ENCODE results near the gene HOXB13.

The HOXB13 gene

DNA sequence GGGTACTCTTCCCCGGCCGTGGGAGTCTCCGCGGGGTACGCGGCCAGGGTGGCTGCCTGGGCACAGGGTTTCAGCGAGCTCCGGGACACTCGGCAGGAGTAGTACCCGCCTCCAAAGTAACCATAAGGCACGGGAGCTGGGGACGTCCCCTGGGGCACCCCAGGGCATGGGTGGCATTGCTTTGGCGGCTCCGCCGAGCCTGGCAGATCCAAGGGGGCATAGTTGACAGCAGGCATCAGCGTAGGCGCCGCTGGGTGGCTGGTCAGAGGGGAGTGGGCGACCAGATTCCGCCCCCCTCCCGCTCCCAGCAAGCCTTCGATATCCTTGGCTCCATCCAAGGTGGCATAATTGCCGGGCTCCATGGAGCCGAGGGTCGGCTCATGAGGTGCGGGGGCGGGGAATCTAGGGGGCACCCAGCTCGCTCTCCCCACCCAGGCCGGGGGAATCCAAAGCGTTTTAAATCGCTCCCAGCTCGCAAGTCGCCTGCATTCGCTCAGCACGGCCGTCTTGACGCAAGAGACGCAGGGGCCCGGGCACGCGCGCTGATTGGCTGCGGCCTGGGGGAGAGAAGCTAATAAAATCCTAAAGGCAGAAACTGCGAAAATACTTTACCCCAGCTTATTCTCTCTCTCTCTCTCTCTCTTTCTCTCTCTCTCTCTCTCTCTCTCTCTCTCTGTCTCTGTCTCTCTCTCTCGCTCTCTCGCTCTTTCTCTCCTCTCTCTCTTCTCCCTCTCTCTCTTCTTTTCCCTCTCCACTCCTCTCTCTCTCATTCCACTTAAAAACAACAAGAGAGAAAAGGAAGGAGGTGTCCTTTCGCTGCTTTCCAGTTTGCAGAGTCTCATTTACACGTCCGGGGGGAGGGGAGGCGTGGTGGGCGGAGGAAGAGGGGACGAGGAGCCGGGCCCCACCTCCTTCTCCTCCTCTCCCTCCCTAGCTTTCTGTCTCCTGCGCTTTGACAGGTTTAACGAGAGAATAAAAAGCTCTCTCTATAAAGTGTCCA, at the start of gene HOXB13:
TSS of gene HOXB13 (minus strand) at position 519 of the 1,000 bp plus-strand sequence. CDS start at position 362, 157 bp downstream.
- in situ Hi-C loops (cut with HindIII; ENCODE audit: low sequenced_read_pairs): no loop called here
- H3K4me3 ChIP-seq (ENCODE audit: low read depth, low read length): no peak within 1 kb of the TSS
- TF ChIP-seq, protein P1, sequence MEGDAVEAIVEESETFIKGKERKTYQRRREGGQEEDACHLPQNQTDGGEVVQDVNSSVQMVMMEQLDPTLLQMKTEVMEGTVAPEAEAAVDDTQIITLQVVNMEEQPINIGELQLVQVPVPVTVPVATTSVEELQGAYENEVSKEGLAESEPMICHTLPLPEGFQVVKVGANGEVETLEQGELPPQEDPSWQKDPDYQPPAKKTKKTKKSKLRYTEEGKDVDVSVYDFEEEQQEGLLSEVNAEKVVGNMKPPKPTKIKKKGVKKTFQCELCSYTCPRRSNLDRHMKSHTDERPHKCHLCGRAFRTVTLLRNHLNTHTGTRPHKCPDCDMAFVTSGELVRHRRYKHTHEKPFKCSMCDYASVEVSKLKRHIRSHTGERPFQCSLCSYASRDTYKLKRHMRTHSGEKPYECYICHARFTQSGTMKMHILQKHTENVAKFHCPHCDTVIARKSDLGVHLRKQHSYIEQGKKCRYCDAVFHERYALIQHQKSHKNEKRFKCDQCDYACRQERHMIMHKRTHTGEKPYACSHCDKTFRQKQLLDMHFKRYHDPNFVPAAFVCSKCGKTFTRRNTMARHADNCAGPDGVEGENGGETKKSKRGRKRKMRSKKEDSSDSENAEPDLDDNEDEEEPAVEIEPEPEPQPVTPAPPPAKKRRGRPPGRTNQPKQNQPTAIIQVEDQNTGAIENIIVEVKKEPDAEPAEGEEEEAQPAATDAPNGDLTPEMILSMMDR (IDR thresholded peaks at IDR 0.05; ENCODE audit: low read depth, low read length, missing control alignments): no peak
- no peak for DNase-seq (ENCODE audit: low read depth)

DNA sequence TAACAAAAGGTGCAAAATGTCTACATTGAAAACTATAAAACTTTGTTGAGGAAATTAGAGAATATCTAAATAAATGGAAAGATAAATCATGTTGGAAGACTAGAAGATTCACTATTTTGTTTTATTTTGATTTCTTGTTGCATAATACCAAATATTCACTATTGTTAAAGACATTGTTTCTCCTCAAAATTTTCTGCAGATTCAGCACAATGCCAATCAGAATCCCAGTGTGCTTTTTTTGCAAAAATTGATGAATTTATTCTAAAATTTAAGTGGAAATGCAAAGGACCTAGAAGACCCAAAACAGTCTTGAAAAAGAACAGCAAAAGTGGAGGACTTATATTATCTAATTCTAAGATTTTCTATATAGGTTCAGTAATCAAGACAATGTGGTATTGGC, 48.1 kb upstream of the HOXB13 start:
- TF ChIP-seq, protein P1 (IDR thresholded peaks at IDR 0.05; ENCODE audit: low read depth, low read length, missing control alignments): no peak

DNA sequence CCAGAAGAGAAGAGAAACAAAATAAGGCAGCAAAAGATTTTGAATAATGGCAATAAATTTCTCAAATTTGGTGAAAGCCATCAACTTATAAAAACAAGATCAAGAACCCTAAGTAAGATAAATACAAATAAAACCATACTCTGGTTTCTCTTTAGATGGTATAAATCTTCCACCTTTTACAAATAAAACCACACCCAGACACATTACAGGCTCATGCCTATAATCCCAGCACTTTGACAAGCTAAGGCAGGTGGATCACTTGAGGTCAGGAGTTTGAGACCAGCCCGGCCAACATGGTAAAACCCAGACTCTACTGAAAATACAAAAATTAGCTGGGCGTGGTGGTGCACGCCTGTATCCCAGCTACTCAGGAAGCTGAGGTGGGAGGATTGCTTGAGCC, 44.7 kb upstream of the HOXB13 start:
- no peak for DNase-seq (ENCODE audit: low read depth)
- H3K4me3 ChIP-seq (ENCODE audit: low read depth, low read length): no peak overlapping the region
- in situ Hi-C loops (cut with HindIII; ENCODE audit: low sequenced_read_pairs): no loop called here
- TF ChIP-seq, protein P1 (IDR thresholded peaks at IDR 0.05; ENCODE audit: low read depth, low read length, missing control alignments): no peak

More for the DNA sequence above, 48.1 kb upstream of the HOXB13 start:
- in situ Hi-C loops (cut with HindIII; ENCODE audit: low sequenced_read_pairs): no loop called here
- no peak overlapping the region for H3K4me3 ChIP-seq (ENCODE audit: low read depth, low read length)
- DNase-seq (ENCODE audit: low read depth): no peak

DNA sequence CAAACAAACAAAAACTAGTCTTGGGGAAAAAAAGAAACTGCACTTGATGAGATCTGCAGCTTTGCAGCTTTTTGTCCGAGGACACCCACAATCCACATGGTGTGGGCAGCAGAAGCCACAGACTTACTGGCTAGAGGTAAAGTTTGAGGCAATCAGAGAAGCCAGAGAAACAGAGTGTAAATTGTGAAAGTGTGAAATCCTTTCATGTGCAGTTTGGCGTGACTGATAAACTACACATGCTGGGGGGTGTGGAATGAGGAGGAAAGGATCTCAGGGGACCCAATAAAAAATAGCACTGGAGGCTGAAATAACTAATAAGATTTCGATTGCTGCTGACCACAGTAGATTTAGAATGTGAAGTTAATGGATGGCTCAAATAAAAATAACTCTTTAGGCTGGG, 42.4 kb upstream of the HOXB13 start:
- TF ChIP-seq, protein P1 (IDR thresholded peaks at IDR 0.05; ENCODE audit: low read depth, low read length, missing control alignments): no peak

GRCh38 chr17:48769009-48769675, 40.6 kb upstream of the HOXB13 start:
- in situ Hi-C loops (cut with HindIII; ENCODE audit: low sequenced_read_pairs): no loop called here
- no peak overlapping the region for H3K4me3 ChIP-seq (ENCODE audit: low read depth, low read length)
- TF ChIP-seq, protein P1 (IDR thresholded peaks at IDR 0.05; ENCODE audit: low read depth, low read length, missing control alignments): no peak
- DNase-seq (ENCODE audit: low read depth): no peak

More for the DNA sequence above, 42.4 kb upstream of the HOXB13 start:
- no peak overlapping the region for H3K4me3 ChIP-seq (ENCODE audit: low read depth, low read length)
- in situ Hi-C loops (cut with HindIII; ENCODE audit: low sequenced_read_pairs): no loop called here
- peak; percentile 20 for DNase-seq (ENCODE audit: low read depth)

GRCh38 chr17:48767263-48767774, 38.8 kb upstream of the HOXB13 start:
- H3K4me3 ChIP-seq (ENCODE audit: low read depth, low read length): no peak overlapping the region
- TF ChIP-seq, protein P1 (IDR thresholded peaks at IDR 0.05; ENCODE audit: low read depth, low read length, missing control alignments): no peak
- in situ Hi-C loops (cut with HindIII; ENCODE audit: low sequenced_read_pairs): no loop called here
- no peak for DNase-seq (ENCODE audit: low read depth)
